ENCODE results near the gene MRAS.
"Not testable (repeated sequence)": the region's sequence is repeated elsewhere in the genome, so short reads cannot be mapped to it uniquely, and the experiment has no call there.

The MRAS gene

DNA sequence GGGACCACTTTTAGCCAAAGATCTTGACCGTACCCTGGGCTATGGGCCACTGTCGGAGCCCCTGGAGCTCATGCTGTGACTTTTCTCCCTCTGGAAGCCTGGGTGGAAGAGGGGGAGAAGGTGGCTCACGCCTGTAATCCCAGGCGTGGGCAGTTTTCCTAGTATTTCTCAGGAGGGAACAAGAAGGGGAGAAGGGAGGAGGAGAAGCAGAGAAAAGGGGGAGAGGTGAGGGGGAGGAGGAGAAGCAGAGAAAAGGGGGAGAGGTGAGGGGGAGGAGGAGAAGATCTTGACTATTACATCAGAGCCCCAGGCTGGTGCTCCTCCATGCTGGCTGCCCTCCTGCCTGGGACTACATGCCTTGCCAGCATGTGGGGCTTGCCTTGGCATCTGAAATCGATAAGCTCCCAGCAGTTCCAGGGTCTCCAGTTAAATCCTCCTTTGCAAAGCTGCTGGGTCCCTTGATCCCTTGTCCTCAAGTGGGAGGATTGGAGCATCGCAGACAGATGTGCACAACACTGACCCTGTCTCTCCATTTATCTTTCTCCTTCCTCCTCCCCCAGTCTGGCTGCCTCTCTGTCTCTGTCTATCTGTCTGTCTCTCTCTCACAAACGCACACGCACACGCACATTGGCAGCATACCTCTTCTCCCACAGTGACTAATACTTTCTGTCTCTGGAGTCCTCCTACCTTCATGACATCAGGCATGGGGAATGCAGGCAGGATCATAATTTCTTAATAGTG lies 41.6 kb downstream of the MRAS start:
- no peak for DNase-seq (ENCODE audit: low spot score)

- DNase-seq (ENCODE audit: low spot score) = no peak
These were observed 42.2 kb downstream of the MRAS start for GRCh38 chr3:138390582-138390932.

GRCh38 chr3:138394156-138394555 lies 45.8 kb downstream of the MRAS start:
- DNase-seq (ENCODE audit: low spot score) = no peak

- DNase-seq (ENCODE audit: low spot score) = no peak
These were observed 46.3 kb downstream of the MRAS start for GRCh38 chr3:138394686-138395085.

DNA sequence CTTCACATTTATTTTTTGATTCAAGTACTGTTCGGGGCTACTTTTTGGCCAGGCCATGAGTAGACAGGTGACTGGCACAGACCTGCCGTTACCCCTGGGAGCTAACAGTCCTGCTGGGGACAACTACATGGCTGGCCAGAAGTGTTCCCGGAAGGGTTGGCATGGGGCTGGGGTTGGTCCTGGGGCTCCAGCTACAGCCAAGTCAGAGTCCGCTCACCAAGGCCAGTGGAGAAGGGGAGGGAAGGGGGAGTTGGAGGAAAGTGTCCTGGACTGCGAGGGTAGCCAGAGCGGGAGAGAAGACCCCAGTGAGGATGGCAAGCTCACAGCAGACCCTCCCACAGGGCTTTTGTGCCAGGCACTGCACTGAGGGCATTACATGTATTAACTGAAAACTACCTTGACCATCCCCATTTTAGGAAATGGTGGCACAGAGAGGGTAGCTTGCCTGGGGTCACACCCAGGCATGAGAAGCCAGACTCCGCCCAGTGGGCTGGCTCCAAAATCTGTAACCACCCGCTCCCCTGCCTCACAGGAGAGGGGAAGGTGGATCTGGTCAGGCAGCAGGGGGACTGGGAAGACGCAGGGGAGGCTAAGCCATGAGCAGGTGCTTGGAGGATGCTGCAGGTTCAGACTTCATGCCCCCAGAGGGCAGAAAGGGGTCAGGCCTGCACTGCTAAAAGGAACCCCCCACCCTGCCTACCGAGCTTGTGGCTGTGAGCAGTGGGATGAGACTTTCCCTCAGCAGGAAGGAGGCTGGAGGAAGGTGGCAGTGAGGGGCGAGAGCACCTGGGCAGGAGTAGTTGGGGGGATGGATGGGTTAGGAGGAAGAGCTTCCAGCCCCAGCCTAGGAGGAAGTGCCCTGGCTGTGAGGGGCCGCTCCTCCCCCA lies 47.7 kb downstream of the MRAS start:
- no peak for DNase-seq (ENCODE audit: low spot score)

DNA sequence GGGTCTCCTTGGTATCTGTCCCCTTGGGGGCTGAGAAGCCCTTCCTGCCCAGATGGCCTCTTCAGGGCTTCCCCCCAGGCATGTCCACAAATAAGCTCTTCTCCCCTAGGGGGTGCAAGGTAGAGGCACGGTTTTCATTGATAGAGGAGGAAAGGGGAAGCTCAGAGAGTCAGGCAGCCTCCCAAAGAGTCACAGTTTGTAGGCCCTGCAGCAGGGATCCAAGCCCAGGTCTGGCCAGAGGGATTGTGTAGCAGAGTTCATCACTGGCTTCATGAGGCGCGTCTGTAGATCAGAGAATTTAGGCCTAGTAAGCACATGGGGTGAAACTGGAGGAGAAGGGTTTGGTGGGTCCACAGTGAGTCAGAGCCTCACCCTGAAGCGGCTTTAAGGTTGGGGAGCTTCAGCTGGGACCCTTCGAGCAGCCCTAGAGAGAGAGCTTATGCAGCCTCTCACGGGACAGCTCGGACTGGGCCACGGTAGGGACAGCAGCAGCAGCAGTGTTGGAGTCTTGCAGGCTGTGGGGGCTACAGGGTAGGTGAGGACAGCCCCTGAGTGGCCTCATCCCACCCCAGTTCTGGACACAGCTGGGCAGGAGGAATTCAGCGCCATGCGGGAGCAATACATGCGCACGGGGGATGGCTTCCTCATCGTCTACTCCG lies 48.5 kb downstream of the MRAS start:
- DNase-seq (ENCODE audit: low spot score) = no peak

DNA sequence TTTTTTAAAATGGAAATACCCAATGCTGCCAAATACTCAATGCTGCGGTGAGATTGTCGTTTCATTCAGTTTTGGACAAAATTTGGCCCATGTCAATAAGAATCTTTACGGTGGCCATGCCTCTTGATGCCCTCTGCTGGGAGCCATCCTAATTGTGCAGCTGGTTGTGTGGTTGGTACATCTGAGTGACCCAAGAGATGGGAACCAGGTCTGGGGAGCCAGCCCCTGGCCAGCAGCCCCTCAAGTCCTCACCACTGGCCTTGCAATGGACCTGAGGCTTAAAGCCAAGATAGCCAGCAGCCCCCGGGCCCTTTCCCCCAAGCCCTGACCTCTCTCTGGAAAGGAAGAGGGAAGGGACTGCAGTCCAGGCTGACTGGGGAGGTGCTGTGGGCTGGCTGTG lies 49.6 kb downstream of the MRAS start:
- no peak for DNase-seq (ENCODE audit: low spot score)

DNA sequence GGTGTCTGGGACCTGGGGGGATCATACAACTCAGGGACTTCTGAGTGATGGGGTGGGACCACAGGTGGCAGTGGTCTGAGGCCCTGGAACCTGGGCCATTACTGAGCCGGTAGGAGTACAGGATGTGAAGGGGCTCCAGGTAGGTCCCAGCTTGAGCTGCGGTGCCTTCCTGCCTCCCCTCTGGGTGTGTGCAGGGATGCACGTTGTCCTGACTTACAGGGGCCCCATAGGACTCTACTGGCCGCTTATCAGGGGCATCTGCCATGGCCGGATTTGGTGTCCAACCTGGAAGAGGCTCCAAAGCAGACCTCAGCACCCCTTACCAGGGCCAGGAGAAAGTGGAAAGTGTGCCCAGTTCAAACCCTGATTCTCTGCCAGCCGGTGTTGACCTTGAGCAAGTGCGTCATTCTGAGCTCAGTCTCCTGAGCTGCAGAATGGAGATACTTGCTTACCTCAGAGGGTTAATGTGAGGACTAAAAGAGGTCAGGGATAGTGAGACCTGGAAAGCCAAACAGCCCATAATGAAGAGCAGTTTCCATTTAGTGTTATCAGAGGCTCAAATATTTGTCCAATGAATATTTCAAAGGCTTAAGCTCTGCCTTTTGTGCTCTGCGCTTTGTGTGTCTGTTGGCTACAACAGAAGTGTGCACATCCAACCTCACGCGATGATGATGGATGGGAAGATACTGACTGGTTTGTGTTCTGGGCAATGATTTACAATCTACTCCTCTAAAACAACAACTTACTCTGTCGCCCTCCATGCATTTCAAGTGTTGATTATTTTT lies 50.6 kb downstream of the MRAS start:
- no peak for DNase-seq (ENCODE audit: low spot score)

- peak; percentile 34 for DNase-seq (ENCODE audit: low spot score)
These were observed 51.4 kb downstream of the MRAS start for GRCh38 chr3:138399766-138400165.

- DNase-seq (ENCODE audit: low spot score) = no peak
These were observed 52.3 kb downstream of the MRAS start for GRCh38 chr3:138400651-138401070.

DNA sequence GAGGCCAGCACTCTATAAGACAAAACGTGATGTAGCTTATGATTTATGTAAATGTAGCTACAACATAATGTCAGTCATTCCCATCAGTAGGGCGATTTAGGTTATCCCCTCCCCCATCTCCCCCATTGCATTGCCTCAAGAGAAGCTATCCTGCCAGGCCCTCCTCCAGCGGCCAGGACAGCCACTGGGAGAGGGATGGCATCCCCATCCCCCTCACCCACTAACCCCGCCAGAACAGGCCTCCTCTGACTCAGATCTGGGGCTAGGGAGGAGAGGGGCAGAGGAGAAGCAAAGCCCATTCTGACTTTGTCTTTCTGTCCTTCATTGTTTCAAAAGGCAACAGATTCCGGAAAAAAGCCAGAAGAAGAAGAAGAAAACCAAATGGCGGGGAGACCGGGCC lies 53.5 kb downstream of the MRAS start:
- DNase-seq (ENCODE audit: low spot score) = no peak

- DNase-seq (ENCODE audit: low spot score) = no peak
These were observed 55.7 kb downstream of the MRAS start for GRCh38 chr3:138404121-138404520.

DNA sequence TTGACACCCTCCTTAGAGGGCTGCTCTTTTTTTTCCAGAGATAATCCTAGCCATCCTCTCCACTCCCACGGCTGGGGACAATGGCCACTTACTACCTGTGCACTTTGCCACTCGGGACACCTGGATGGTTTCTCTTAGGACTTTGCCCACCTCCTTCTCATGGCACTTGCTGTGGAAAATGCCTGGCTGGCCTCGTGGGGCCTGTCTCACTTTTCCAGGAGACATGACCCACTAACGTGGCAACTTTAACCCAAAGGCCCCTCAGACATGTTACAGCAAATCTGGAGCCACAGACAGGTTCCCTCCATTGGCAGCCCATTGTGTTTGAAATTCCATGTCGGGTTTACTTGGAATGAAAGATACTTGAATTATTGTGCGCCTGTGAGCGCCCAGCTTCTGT lies 56.6 kb downstream of the MRAS start:
- no peak for DNase-seq (ENCODE audit: low spot score)

DNA sequence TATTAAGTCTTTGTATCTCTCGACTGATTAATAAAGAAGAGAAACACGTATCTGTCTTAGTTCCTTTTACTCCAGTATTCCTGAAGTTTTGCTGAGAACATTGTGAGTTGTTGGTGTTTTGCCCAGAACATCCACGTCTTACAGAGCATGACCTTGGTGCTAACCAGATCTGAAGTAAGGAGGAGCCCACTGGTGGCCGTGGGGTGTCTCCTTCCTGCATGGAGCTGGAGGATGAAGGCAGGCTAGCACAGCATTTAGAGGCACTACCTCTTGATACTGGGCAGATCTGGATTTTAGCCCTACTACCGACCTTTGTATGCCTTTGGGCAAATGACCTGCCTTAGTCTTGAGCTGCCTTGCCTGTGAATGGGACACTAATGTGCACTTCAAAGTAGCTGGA lies 57.1 kb downstream of the MRAS start:
- no peak for DNase-seq (ENCODE audit: low spot score)

DNA sequence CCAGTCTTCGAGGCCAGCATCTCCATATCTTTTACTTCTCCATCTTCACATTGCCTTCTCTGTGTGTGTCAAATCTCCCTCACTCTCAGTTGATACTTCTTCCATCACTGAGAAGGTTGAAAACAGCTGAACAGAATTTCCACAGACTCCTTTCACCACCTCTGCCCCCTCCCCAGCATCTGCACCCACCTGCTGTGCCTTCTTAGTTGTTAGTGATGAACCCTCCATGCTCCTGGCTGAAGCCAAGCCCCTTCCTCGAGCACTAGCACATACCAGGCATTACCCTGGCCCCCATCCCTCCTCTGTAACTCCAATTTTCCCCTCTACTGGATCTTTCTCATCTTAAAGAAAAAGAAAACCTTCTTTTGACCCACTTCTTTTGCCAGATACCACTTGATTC lies 58.2 kb downstream of the MRAS start:
- DNase-seq (ENCODE audit: low spot score) = no peak

- no peak for DNase-seq (ENCODE audit: low spot score)
These were observed 59.0 kb downstream of the MRAS start for GRCh38 chr3:138407236-138407907.

- no peak for DNase-seq (ENCODE audit: low spot score)
These were observed 60.6 kb downstream of the MRAS start for GRCh38 chr3:138408751-138409570.

GRCh38 chr3:138412821-138413551 lies 64.6 kb downstream of the MRAS start:
- no peak for DNase-seq (ENCODE audit: low spot score)

DNA sequence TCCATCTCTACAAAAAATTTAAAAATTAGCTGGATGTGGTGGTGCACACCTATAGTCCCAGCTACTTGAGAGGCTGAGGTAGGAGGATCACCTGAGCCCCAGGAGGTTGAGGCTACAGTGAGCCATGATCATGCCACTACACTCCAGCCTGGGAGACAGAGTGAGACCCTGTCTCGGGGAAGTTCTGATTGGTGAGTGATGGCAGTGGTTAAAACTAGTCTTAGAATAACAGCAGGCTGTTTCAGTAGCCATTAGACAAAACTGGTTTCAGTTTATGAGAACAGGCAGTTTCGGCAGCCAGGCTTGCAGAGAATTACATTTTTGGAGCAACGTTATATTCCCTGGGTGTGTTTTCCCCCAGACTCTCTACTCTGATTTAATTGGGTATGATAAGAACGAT lies 67.9 kb downstream of the MRAS start:
- DNase-seq (ENCODE audit: low spot score) = not testable (repeated sequence)

- DNase-seq (ENCODE audit: low spot score) = peak; percentile 79
These were observed 69.2 kb downstream of the MRAS start for GRCh38 chr3:138417559-138417982.

Data from HuH-7.5 (cell line).